Measurements from ENCODE around the gene ZFP62.

DNA sequence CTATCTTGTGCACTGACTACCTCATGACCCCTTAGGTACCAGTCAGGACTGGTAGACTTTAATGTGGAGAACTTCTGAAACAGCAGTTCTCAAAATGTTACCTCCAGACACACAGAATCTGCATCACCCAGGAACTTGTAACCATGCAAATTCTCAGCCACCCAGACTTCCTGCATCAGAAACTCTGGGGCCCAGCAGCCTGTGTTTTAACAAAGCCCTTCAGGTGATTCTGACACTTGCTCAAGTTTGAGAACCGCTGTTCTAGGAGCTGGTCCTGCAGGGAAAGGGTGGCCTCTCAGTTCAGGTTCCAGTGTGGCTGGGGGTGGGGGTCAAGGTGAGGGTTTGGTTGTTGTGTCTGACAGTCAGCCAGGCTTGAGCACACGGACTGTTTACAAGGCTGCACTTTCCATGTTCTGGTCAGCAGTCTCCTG, 28.4 kb downstream of the ZFP62 start:
- TF ChIP-seq, protein P1, sequence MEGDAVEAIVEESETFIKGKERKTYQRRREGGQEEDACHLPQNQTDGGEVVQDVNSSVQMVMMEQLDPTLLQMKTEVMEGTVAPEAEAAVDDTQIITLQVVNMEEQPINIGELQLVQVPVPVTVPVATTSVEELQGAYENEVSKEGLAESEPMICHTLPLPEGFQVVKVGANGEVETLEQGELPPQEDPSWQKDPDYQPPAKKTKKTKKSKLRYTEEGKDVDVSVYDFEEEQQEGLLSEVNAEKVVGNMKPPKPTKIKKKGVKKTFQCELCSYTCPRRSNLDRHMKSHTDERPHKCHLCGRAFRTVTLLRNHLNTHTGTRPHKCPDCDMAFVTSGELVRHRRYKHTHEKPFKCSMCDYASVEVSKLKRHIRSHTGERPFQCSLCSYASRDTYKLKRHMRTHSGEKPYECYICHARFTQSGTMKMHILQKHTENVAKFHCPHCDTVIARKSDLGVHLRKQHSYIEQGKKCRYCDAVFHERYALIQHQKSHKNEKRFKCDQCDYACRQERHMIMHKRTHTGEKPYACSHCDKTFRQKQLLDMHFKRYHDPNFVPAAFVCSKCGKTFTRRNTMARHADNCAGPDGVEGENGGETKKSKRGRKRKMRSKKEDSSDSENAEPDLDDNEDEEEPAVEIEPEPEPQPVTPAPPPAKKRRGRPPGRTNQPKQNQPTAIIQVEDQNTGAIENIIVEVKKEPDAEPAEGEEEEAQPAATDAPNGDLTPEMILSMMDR (conservative IDR thresholded peaks at IDR 0.05 in 1 of 2, IDR thresholded peaks at IDR 0.05 in 1 of 2; ENCODE audit: low read depth in 1 of 2, low read length in 2 of 2), result no peak
- no peak for TF ChIP-seq EZH2 (IDR thresholded peaks at IDR 0.05; ENCODE audit: low read length, missing control alignments)
